ENCODE measurements around the gene ARHGEF12.

ARHGEF12 gene

DNA sequence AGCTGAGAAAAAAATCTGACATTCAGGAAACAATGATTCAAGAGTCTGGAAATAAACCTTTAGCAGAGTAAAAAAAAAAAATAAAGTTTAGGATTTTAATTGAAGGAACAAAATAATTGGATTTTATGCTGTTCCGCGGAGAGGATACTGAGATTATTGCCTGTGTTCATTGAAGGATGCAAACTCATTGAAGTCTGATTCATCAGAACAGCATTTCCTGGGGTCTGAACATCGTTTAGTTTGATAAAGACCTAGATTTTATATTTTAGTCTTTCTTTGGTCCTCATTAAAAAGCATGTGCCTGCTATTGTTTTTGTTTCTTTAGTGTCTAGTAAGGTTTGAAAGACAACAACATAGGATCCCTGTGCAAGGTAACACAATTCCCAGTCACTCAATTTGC is 6.7 kb upstream of the ARHGEF12 start:
- no peak for DNase-seq
- WGBS (ENCODE audit: extremely low coverage, insufficient coverage, low lambda C conversion rate) = 100% methylated on average over 2 of the region's 3 CpGs
- H3K4me2 ChIP-seq (ENCODE audit: low read length) = no peak overlapping the region

DNA sequence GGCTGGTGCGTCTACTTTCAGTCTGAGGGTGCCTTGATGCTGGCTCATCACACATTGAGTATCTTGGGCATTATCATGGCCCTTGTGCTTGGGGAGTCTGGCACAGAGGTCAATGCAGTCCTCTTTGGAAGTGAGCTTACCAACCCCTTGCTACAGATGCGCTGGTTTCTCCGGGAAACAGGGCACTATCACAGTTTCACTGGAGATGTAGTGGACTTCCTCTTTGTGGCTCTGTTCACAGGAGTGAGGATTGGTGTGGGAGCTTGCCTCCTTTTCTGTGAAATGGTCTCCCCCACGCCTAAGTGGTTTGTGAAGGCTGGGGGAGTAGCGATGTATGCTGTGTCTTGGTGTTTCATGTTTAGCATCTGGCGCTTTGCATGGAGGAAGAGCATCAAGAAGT is 6.2 kb upstream of the ARHGEF12 start:
- Histone ChIP-seq H3K36me3 (ENCODE audit: control insufficient read depth, insufficient read depth, low read length) (no peaks in the 10 kb centered on the region), H3K4ac (ENCODE audit: low read depth, low read length) (no peak overlapping the region), H2BK120ac (ENCODE audit: low read depth, low read length) (no peak overlapping the region), H3K4me3 (ENCODE audit: low read length) (no peak overlapping the region), H3K4me1 (ENCODE audit: control insufficient read depth, low read depth, low read length) (peaks cover 1% of the 10 kb centered on the region), H3K56ac (ENCODE audit: low read length) (no peak overlapping the region), H4K5ac (ENCODE audit: low read length) (no peak overlapping the region), H3K27me3 (ENCODE audit: insufficient read depth, low read length, poor library complexity) (no peaks in the 10 kb centered on the region), H2BK15ac (replicated peaks; ENCODE audit: low read depth) (no peak overlapping the region), H4K8ac (ENCODE audit: low read depth, low read length) (no peak overlapping the region), H3K23ac (ENCODE audit: low read length) (no peak overlapping the region), H3K79me2 (ENCODE audit: control insufficient read depth, insufficient read depth, low read length) (no peaks in the 10 kb centered on the region), H3K9ac (ENCODE audit: low read length) (no peak overlapping the region), H3K4me2 (ENCODE audit: low read length) (no peak overlapping the region), H3K79me1 (ENCODE audit: low read length) (no peaks in the 10 kb centered on the region), H3K18ac (ENCODE audit: low read length) (no peak overlapping the region), H2AK5ac (ENCODE audit: low read length) (no peak overlapping the region), H2BK5ac (ENCODE audit: low read length) (no peak overlapping the region), H3K27ac (ENCODE audit: low read depth, low read length) (no peak overlapping the region)
- WGBS (ENCODE audit: extremely low coverage, insufficient coverage, low lambda C conversion rate) = no CpG with 5 or more reads among the region's 6 CpGs
- DNase-seq = no peak

More for the DNA sequence above, 6.7 kb upstream of the ARHGEF12 start:
- no peaks in the 10 kb centered on the region for H3K27me3 ChIP-seq (ENCODE audit: insufficient read depth, low read length, poor library complexity)
- no peak overlapping the region for H3K56ac ChIP-seq (ENCODE audit: low read length)
- no peak overlapping the region for H3K9ac ChIP-seq (ENCODE audit: low read length)
- no peak overlapping the region for H3K18ac ChIP-seq (ENCODE audit: low read length)
- no peaks in the 10 kb centered on the region for H3K79me1 ChIP-seq (ENCODE audit: low read length)
- no peak overlapping the region for H3K4me3 ChIP-seq (ENCODE audit: low read length)
- no peaks in the 10 kb centered on the region for H3K4me1 ChIP-seq (ENCODE audit: control insufficient read depth, low read depth, low read length)
- H3K36me3 ChIP-seq (ENCODE audit: control insufficient read depth, insufficient read depth, low read length) = no peaks in the 10 kb centered on the region
- H2BK5ac ChIP-seq (ENCODE audit: low read length) = no peak overlapping the region
- H3K27ac ChIP-seq (ENCODE audit: low read depth, low read length) = no peak overlapping the region
- no peaks in the 10 kb centered on the region for H3K79me2 ChIP-seq (ENCODE audit: control insufficient read depth, insufficient read depth, low read length)
- no peak overlapping the region for H2AK5ac ChIP-seq (ENCODE audit: low read length)
- no peak overlapping the region for H4K5ac ChIP-seq (ENCODE audit: low read length)
- H3K4ac ChIP-seq (ENCODE audit: low read depth, low read length) = no peak overlapping the region
- no peak overlapping the region for H2BK15ac ChIP-seq (replicated peaks; ENCODE audit: low read depth)
- no peak overlapping the region for H2BK120ac ChIP-seq (ENCODE audit: low read depth, low read length)
- no peak overlapping the region for H4K8ac ChIP-seq (ENCODE audit: low read depth, low read length)
- H3K23ac ChIP-seq (ENCODE audit: low read length) = no peak overlapping the region

DNA sequence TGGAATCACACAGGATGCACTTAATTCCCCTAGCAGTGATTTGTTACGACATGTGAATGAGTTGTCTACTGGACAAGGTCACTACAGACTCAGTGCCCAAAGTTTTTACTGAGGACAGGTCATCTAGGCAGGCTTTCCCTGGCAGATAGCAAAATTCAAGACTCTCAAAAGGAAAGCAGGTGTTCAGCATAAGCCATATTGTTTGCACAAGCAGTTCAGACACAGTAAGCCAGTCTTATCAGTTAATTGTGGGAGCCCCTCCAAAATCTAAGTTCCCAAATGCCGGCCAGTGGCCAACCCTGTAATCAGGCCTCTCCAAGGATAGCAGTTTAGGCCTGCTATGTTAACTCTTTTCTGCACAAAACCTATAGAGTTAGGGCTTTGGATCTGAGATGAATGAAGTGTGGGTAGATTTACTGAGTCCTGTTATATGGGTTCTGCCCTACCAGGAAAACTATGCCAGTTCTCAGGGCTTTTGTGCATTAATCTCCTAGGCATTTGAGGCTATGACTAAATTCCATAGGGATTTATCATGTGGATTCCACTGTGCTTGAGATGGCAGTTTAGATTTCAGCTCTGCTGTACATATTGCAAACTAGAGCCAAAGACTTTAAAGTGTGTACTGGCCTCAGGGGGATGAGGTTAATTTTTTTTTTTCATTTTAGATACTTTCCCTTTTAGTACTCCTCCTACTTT is 4.8 kb upstream of the ARHGEF12 start:
- H3K56ac ChIP-seq (ENCODE audit: low read length) = no peak overlapping the region
- no peak overlapping the region for H4K8ac ChIP-seq (ENCODE audit: low read depth, low read length)
- no peaks in the 10 kb centered on the region for H3K27me3 ChIP-seq (ENCODE audit: insufficient read depth, low read length, poor library complexity)
- H3K23ac ChIP-seq (ENCODE audit: low read length) = no peak overlapping the region
- H2AK5ac ChIP-seq (ENCODE audit: low read length) = no peak overlapping the region
- no peaks in the 10 kb centered on the region for H3K36me3 ChIP-seq (ENCODE audit: control insufficient read depth, insufficient read depth, low read length)
- H3K79me1 ChIP-seq (ENCODE audit: low read length) = no peaks in the 10 kb centered on the region
- H3K9ac ChIP-seq (ENCODE audit: low read length) = no peak overlapping the region
- no peak overlapping the region for H2BK120ac ChIP-seq (ENCODE audit: low read depth, low read length)
- no peak overlapping the region for H3K4ac ChIP-seq (ENCODE audit: low read depth, low read length)
- H3K79me2 ChIP-seq (ENCODE audit: control insufficient read depth, insufficient read depth, low read length) = no peaks in the 10 kb centered on the region
- no peak overlapping the region for H3K4me3 ChIP-seq (ENCODE audit: low read length)
- H3K18ac ChIP-seq (ENCODE audit: low read length) = no peak overlapping the region
- no peak overlapping the region for H2BK15ac ChIP-seq (replicated peaks; ENCODE audit: low read depth)
- H3K27ac ChIP-seq (ENCODE audit: low read depth, low read length) = no peak overlapping the region
- no peak overlapping the region for H2BK5ac ChIP-seq (ENCODE audit: low read length)
- no peak overlapping the region for H4K5ac ChIP-seq (ENCODE audit: low read length)
- WGBS (ENCODE audit: extremely low coverage, insufficient coverage, low lambda C conversion rate) = no CpG with 5 or more reads among the region's 2 CpGs
- peaks cover 3% of the 10 kb centered on the region for H3K4me1 ChIP-seq (ENCODE audit: control insufficient read depth, low read depth, low read length)
- DNase-seq = no peak
- no peak overlapping the region for H3K4me2 ChIP-seq (ENCODE audit: low read length)

DNA sequence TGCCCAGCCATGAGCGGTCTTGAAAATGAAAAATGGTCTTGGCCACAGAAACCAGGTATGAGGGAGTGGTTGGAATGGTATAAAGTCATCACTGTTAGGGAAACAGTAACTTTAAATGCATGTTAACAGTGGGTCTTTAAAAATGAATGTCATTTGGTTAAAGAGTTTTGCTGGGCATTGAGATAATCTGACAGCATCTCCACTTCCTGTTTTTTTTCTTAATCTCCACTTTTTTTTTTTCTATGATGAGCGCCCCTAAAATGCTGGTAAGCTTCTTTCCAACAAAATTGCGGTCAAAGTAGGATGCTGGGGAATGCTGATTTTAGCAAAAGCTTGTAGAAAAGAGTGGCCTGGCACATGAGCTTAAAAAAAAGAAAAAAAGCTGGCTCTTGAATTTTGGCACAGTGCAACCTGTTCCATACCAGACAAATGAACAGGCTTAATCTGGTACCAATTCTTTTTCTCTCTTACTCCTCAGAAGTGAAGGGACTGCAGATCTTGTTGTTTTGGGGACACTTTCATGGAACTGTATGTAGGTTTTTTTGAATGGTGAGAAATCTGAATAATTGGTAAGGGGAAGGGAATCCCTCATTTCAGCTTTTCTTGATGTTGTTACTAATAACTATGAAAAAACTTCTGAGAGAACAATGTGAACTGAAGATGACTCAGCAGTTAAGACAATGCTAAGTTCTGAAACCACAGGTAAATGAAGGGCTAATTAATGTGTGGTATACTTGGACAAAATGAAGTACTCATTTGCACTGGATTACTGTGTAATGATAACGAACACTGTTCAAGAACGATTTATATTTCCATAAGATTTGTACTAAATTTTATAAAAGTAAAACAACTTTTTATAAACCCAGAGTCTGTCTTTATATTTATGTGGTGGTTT is 3.1 kb upstream of the ARHGEF12 start:
- Histone ChIP-seq H3K23ac (ENCODE audit: low read length) (no peak overlapping the region), H4K8ac (ENCODE audit: low read depth, low read length) (no peak overlapping the region), H3K4me1 (ENCODE audit: control insufficient read depth, low read depth, low read length) (peaks cover 3% of the 10 kb centered on the region), H3K36me3 (ENCODE audit: control insufficient read depth, insufficient read depth, low read length) (no peaks in the 10 kb centered on the region), H3K4ac (ENCODE audit: low read depth, low read length) (no peak overlapping the region), H3K4me3 (ENCODE audit: low read length) (no peak overlapping the region), H3K18ac (ENCODE audit: low read length) (no peak overlapping the region), H2BK120ac (ENCODE audit: low read depth, low read length) (no peak overlapping the region), H2BK15ac (replicated peaks; ENCODE audit: low read depth) (no peak overlapping the region), H2AK5ac (ENCODE audit: low read length) (no peak overlapping the region), H3K79me1 (ENCODE audit: low read length) (peaks cover 6% of the 10 kb centered on the region), H3K4me2 (ENCODE audit: low read length) (no peak overlapping the region), H2BK5ac (ENCODE audit: low read length) (no peak overlapping the region), H3K9ac (ENCODE audit: low read length) (no peak overlapping the region), H3K27ac (ENCODE audit: low read depth, low read length) (no peak overlapping the region), H3K56ac (ENCODE audit: low read length) (no peak overlapping the region), H3K79me2 (ENCODE audit: control insufficient read depth, insufficient read depth, low read length) (peaks cover 12% of the 10 kb centered on the region), H4K5ac (ENCODE audit: low read length) (no peak overlapping the region), H3K27me3 (ENCODE audit: insufficient read depth, low read length, poor library complexity) (no peaks in the 10 kb centered on the region)
- no CpG with 5 or more reads among the region's 5 CpGs for WGBS (ENCODE audit: extremely low coverage, insufficient coverage, low lambda C conversion rate)
- DNase-seq = no peak

DNA sequence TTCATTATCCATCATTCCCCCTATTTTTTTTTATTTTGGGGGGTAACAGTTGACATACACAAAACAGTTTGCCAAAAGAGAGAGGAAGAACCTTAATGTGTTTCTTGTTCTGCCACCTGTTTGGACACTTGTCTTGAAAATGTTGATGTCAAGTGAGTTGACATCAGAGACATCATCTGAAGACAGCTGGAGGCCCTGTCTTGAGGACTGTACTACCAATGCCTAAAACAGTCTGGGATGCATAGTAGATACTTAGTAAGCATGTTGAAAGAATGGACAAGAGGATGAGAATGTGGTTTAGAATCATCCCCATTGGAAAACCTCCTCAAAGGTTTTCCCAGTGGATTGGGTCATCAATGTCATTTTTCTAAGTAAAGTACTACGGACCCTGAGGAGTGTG is 2.4 kb upstream of the ARHGEF12 start:
- no peak overlapping the region for H2AK5ac ChIP-seq (ENCODE audit: low read length)
- H2BK120ac ChIP-seq (ENCODE audit: low read depth, low read length) = no peak overlapping the region
- H3K4ac ChIP-seq (ENCODE audit: low read depth, low read length) = no peak overlapping the region
- H3K79me1 ChIP-seq (ENCODE audit: low read length) = peaks cover 6% of the 10 kb centered on the region
- H4K8ac ChIP-seq (ENCODE audit: low read depth, low read length) = no peak overlapping the region
- H3K4me1 ChIP-seq (ENCODE audit: control insufficient read depth, low read depth, low read length) = peaks cover 3% of the 10 kb centered on the region
- no peaks in the 10 kb centered on the region for H3K27me3 ChIP-seq (ENCODE audit: insufficient read depth, low read length, poor library complexity)
- no peak overlapping the region for H3K27ac ChIP-seq (ENCODE audit: low read depth, low read length)
- no peak overlapping the region for H3K4me3 ChIP-seq (ENCODE audit: low read length)
- WGBS (ENCODE audit: extremely low coverage, insufficient coverage, low lambda C conversion rate) = no CpG with 5 or more reads among the region's 1 CpG
- no peak overlapping the region for H3K18ac ChIP-seq (ENCODE audit: low read length)
- H3K79me2 ChIP-seq (ENCODE audit: control insufficient read depth, insufficient read depth, low read length) = peaks cover 15% of the 10 kb centered on the region
- no peak overlapping the region for H2BK15ac ChIP-seq (replicated peaks; ENCODE audit: low read depth)
- no peak overlapping the region for H4K5ac ChIP-seq (ENCODE audit: low read length)
- no peak overlapping the region for H3K56ac ChIP-seq (ENCODE audit: low read length)
- H3K9ac ChIP-seq (ENCODE audit: low read length) = no peak overlapping the region
- no peak overlapping the region for H2BK5ac ChIP-seq (ENCODE audit: low read length)
- H3K23ac ChIP-seq (ENCODE audit: low read length) = no peak overlapping the region
- no peaks in the 10 kb centered on the region for H3K36me3 ChIP-seq (ENCODE audit: control insufficient read depth, insufficient read depth, low read length)
- DNase-seq = no peak
- H3K4me2 ChIP-seq (ENCODE audit: low read length) = no peak overlapping the region

Data from mesendoderm (in vitro differentiated cells).